GM12878 (cell line): ENCODE data around the gene RNF220. TPM values are rescaled to one million over a fixed set of nuclear protein-coding genes. Genes with fewer than 3 reads are reported as not detected.

Source experiments
- ATAC-seq: fragments of 200-7000 bp; cut with Tn5 transposase; 3 replicates; pipeline ENCODE4 v1.9.1; 2020; ENCODE audit warnings: mild to moderate bottlenecking, moderate library complexity
- BruUV-seq: library from RNA; stranded (reverse); fragments of 400-500 nt; replicated peaks from 2 replicates; lab custom pipeline; 2021; lab: Mats Ljungman, UMichigan
- CTCF ChIA-PET: fragments of 300-600 bp; sonication (Branson Sonifier 250); formaldehyde crosslinking; extraction: SDS; loops from one replicate; lab custom pipeline; 2021; ENCODE audit warnings: inconsistent platforms; lab: Yijun Ruan, JAX
- POLR2A ChIA-PET: fragments of 350-600 bp; formaldehyde crosslinking; extraction: SDS; loops from one replicate; lab custom pipeline; 2021; ENCODE audit warnings: inconsistent platforms; lab: Charles Lee
- RAD21 ChIA-PET: fragments of 300-600 bp; sonication (Branson Sonifier 250); formaldehyde crosslinking; loops from one replicate; lab custom pipeline; 2023; ENCODE audit warnings: antibody characterized with exemption; ENCODE audit not compliant: unreplicated experiment; lab: Charles Lee
- SMC1A ChIA-PET: fragments of 300-600 bp; sonication (Branson Sonifier 250); formaldehyde crosslinking; loops from one replicate; lab custom pipeline; 2023; ENCODE audit not compliant: unreplicated experiment, uncharacterized antibody; lab: Charles Lee
- DNase-seq: peaks from one replicate; pipeline ENCODE4 v3.0.0-alpha.2; 2011; ENCODE audit warnings: low read depth, low spot score
- FAIRE-seq: peaks from 3 replicates; lab custom pipeline; 2011; peaks lifted over from hg19 to GRCh38; lab: Jason Lieb, UNC
- H2AFZ ChIP-seq: 2 replicates; pipeline ENCODE4 v1.6.0; 2011; ENCODE audit warnings: low read depth, low read length, control low read depth; ENCODE audit not compliant: control insufficient read depth
- H3K27ac ChIP-seq: 2 replicates; pipeline ENCODE4 v1.5.1; 2011; ENCODE audit warnings: control low read depth; ENCODE audit not compliant: control insufficient read depth, insufficient read depth
- H3K27me3 ChIP-seq, 2 experiments: replicated peaks in 1 of 2; 2 replicates each; pipeline versions ENCODE4 v1.6.0 to v1.6.1; 2011; ENCODE audit warnings: low read length in 1 of 2; ENCODE audit not compliant: control insufficient read depth in 2 of 2, insufficient read depth in 2 of 2
- H3K36me3 ChIP-seq, 2 experiments: 2 replicates each; pipeline ENCODE4 v1.5.1; 2011; ENCODE audit warnings: low read length in 1 of 2; ENCODE audit not compliant: control insufficient read depth in 2 of 2, insufficient read depth in 2 of 2
- H3K4me1 ChIP-seq: 2 replicates; pipeline ENCODE4 v1.6.1; 2011; ENCODE audit warnings: mild to moderate bottlenecking, low read length, moderate library complexity, mixed read lengths; ENCODE audit not compliant: control insufficient read depth, insufficient read depth
- H3K4me2 ChIP-seq: 2 replicates; pipeline ENCODE4 v1.6.0; 2011; ENCODE audit warnings: control low read depth; ENCODE audit not compliant: control insufficient read depth, insufficient read depth
- H3K4me3 ChIP-seq: fragments of 200-600 bp; sonication (generic); 2 replicates; pipeline ENCODE4 v1.5.1; 2016
- H3K79me2 ChIP-seq: 2 replicates; pipeline ENCODE4 v1.6.0; 2011; ENCODE audit warnings: low read length; ENCODE audit not compliant: control insufficient read depth, insufficient read depth
- H3K9ac ChIP-seq: 2 replicates; pipeline ENCODE4 v1.8.0; 2011; ENCODE audit warnings: low read length, control low read depth, mixed read lengths; ENCODE audit not compliant: control insufficient read depth, insufficient read depth
- H3K9me3 ChIP-seq: replicated peaks from 3 replicates; pipeline ENCODE4 v1.5.1; 2011; ENCODE audit warnings: mild to moderate bottlenecking, low read length; ENCODE audit not compliant: control insufficient read depth, insufficient read depth
- H4K20me1 ChIP-seq: 2 replicates; pipeline ENCODE4 v1.6.0; 2011; ENCODE audit not compliant: control insufficient read depth, insufficient read depth
- CBX5 ChIP-seq: sonication (generic); IDR thresholded peaks from 2 replicates; pipeline ENCODE4 v1.6.1; 2016; ENCODE audit warnings: low read depth, moderate library complexity, mild to moderate bottlenecking, inconsistent platforms
- GABPA ChIP-seq: IDR thresholded peaks from 2 replicates; pipeline ENCODE4 v1.6.1; 2014; ENCODE audit warnings: antibody characterized with exemption, low read depth, mild to moderate bottlenecking, inconsistent platforms
- LARP7 ChIP-seq: fragments of 450-650 bp; IDR thresholded peaks from 2 replicates; pipeline ENCODE4 v1.6.1; 2017; ENCODE audit warnings: mild to moderate bottlenecking
- MTA2 ChIP-seq: fragments of 450-650 bp; IDR thresholded peaks from 2 replicates; pipeline ENCODE4 v1.6.1; 2016; ENCODE audit warnings: low read depth, mild to moderate bottlenecking, moderate library complexity
- NR2C1 ChIP-seq: fragments of 450-650 bp; IDR thresholded peaks from 2 replicates; pipeline ENCODE4 v1.6.1; 2017; ENCODE audit warnings: antibody characterized with exemption, mild to moderate bottlenecking, moderate library complexity
- PAX8 ChIP-seq: fragments of 450-650 bp; IDR thresholded peaks from 2 replicates; pipeline ENCODE4 v1.6.1; 2017; ENCODE audit warnings: mild to moderate bottlenecking, moderate library complexity
- PBX3 ChIP-seq: IDR thresholded peaks from 2 replicates; pipeline ENCODE4 v1.6.1; 2011; ENCODE audit warnings: mild to moderate bottlenecking, low read depth, low read length, moderate library complexity; ENCODE audit not compliant: insufficient replicate concordance
- POLR2A ChIP-seq: IDR thresholded peaks from 2 replicates; pipeline ENCODE4 v1.6.1; 2011; ENCODE audit warnings: low read depth, mild to moderate bottlenecking, low read length
- POU2F2 ChIP-seq: IDR thresholded peaks from 3 replicates; pipeline ENCODE4 v1.6.1; 2011; ENCODE audit warnings: low read depth, mild to moderate bottlenecking, low read length, borderline replicate concordance
- SKIL ChIP-seq: fragments of 450-650 bp; IDR thresholded peaks from 2 replicates; pipeline ENCODE4 v1.6.1; 2017; ENCODE audit warnings: mild to moderate bottlenecking, low read depth, inconsistent platforms; ENCODE audit not compliant: poor library complexity, severe bottlenecking
- SMC3 ChIP-seq: IDR thresholded peaks from 2 replicates; pipeline ENCODE4 v1.6.1; 2011; ENCODE audit warnings: low read length, improper control_type of control experiment, borderline replicate concordance
- SPI1 ChIP-seq: IDR thresholded peaks from 2 replicates; pipeline ENCODE4 v1.6.1; 2011; ENCODE audit warnings: low read depth, mild to moderate bottlenecking, low read length, moderate library complexity, borderline replicate concordance; ENCODE audit not compliant: insufficient read depth
- SUZ12 ChIP-seq: fragments of 200-600 bp; sonication (generic); IDR thresholded peaks from one replicate; pipeline ENCODE4 v1.6.1; 2018; ENCODE audit warnings: antibody characterized with exemption, mild to moderate bottlenecking; ENCODE audit not compliant: unreplicated experiment
- TCF7 ChIP-seq: IDR thresholded peaks from 2 replicates; pipeline ENCODE4 v1.6.1; 2014; ENCODE audit warnings: antibody characterized with exemption, borderline replicate concordance
- USF1 ChIP-seq: IDR thresholded peaks from 2 replicates; pipeline ENCODE4 v1.6.1; 2011; ENCODE audit warnings: borderline replicate concordance, low read depth, mild to moderate bottlenecking, moderate library complexity, mixed read lengths, low read length; ENCODE audit not compliant: insufficient read depth; ENCODE audit errors: extremely low read length
- ZBED1 ChIP-seq: IDR thresholded peaks from 2 replicates; pipeline ENCODE4 v1.6.1; 2016; ENCODE audit warnings: borderline replicate concordance
- WGBS: methylation state at CpG from one replicate; pipeline ENCODE4 v1.1.6; 2016; ENCODE audit warnings: low lambda C conversion rate; ENCODE audit not compliant: insufficient replicate concordance, insufficient coverage; ENCODE audit errors: missing lambda C conversion rate; 5-methylcytosine and 5-hydroxymethylcytosine counted together
- in situ Hi-C: fragments of 300-500 bp; cut with MboI; formaldehyde crosslinking; loops from 9 replicates; pipeline ENCODE4 v1.14.3; 2018; ENCODE audit warnings: mixed read lengths
- intact Hi-C: fragments of 100-400 bp; cut with micrococcal nuclease; formaldehyde crosslinking; loops from one replicate; pipeline ENCODE4 v1.14.2; 2022; ENCODE audit not compliant: unreplicated experiment
- polyA plus RNA-seq, 11 experiments: library from polyadenylated mRNA; depleted of rRNA in 4 of 11; unstranded in 6 of 11; stranded (reverse) in 5 of 11; fragments of >200 nt; fragmentation: Nextera tagmentation in 4 of 11; fragmentation: Illumina TruSeq in 1 of 11; extraction: Ambion mirVana in 4 of 11; extraction: Trizol in 1 of 11; gene quantifications; 1 replicate in 1 of 11; 2 replicates in 10 of 11; pipeline versions ENCODE4 v1.2.1 to v1.2.3, GENCODE V29; 2011 to 2016; ENCODE audit warnings: inconsistent platforms in 2 of 11, missing spikeins in 2 of 11, low read depth in 1 of 11
- total RNA-seq, 4 experiments: library from RNA; depleted of rRNA in 3 of 4; stranded (reverse); fragments of >200 nt in 3 of 4; fragmentation: Illumina TruSeq in 1 of 4; extraction: Trizol in 1 of 4; gene quantifications; 2 replicates each; pipeline versions ENCODE4 v1.2.1 to v1.2.3, GENCODE V29; 2013 to 2021
- TF ChIP-seq, protein P1 (sequence below): fragments of 450-650 bp; conservative IDR thresholded peaks from 2 replicates; pipeline ENCODE4 v1.6.1; 2017; ENCODE audit warnings: mild to moderate bottlenecking, moderate library complexity
- TF ChIP-seq, protein P2 (sequence below): fragments of 450-650 bp; IDR thresholded peaks from 2 replicates; pipeline ENCODE4 v1.6.1; 2017; ENCODE audit warnings: borderline replicate concordance

The RNF220 gene
- total and polyA plus RNA-seq, 10 of the 15 experiments (the other 5 are each of a cell fraction or from before 2014, with no cell fraction given), result 4.6 to 84.1 (median 53.7) TPM

- 69% methylated on average over 2 of the region's 2 CpGs for WGBS
- POLR2A ChIA-PET, result no interaction called here
- no peak for FAIRE-seq
- no peaks in the 10 kb centered on the region for H3K4me1 ChIP-seq
- RAD21 ChIA-PET, result no interaction called here
- CTCF ChIA-PET, result interaction anchor here (0.6 to 2.6 kb wide), 6 partner anchors 9 to 581 kb away, joined by 3 to 12 read pairs (median 4); no protein-coding TSS in a partner anchor
- in situ Hi-C loops (no loop called here), intact Hi-C loops (no loop called here)
- no peak overlapping the region for H3K4me3 ChIP-seq
- no peaks in the 10 kb centered on the region; the same call in 1 of the 2 replicates for H4K20me1 ChIP-seq
- BruUV-seq, result no TSS peak
- no peaks in the 10 kb centered on the region for H3K9me3 ChIP-seq
- no peak overlapping the region for H3K27ac ChIP-seq
- no peak overlapping the region for H2AFZ ChIP-seq
- SMC1A ChIA-PET, result interaction anchor here (0.9 to 2.5 kb wide), 4 partner anchors 8 to 53 kb away, joined by 3 to 6 read pairs (median 4); no protein-coding TSS in a partner anchor
- no peak overlapping the region for H3K9ac ChIP-seq
- no peak for DNase-seq
- peaks cover 23 to 38% of the 10 kb centered on the region in 2 experiments for H3K36me3 ChIP-seq
- H3K4me2 ChIP-seq, result no peak overlapping the region
- H3K79me2 ChIP-seq, result no peaks in the 10 kb centered on the region
- no peaks in the 10 kb centered on the region for H3K27me3 ChIP-seq
- ATAC-seq, result no peak
- TF ChIP-seq SMC3, result no peak
- TF ChIP-seq, protein P1, sequence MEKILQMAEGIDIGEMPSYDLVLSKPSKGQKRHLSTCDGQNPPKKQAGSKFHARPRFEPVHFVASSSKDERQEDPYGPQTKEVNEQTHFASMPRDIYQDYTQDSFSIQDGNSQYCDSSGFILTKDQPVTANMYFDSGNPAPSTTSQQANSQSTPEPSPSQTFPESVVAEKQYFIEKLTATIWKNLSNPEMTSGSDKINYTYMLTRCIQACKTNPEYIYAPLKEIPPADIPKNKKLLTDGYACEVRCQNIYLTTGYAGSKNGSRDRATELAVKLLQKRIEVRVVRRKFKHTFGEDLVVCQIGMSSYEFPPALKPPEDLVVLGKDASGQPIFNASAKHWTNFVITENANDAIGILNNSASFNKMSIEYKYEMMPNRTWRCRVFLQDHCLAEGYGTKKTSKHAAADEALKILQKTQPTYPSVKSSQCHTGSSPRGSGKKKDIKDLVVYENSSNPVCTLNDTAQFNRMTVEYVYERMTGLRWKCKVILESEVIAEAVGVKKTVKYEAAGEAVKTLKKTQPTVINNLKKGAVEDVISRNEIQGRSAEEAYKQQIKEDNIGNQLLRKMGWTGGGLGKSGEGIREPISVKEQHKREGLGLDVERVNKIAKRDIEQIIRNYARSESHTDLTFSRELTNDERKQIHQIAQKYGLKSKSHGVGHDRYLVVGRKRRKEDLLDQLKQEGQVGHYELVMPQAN, result no peak
- TF ChIP-seq SKIL, result no peak
- no peak for TF ChIP-seq PAX8
- TF ChIP-seq ZBED1, result no peak
- TF ChIP-seq USF1, result no peak
- TF ChIP-seq, protein P2, sequence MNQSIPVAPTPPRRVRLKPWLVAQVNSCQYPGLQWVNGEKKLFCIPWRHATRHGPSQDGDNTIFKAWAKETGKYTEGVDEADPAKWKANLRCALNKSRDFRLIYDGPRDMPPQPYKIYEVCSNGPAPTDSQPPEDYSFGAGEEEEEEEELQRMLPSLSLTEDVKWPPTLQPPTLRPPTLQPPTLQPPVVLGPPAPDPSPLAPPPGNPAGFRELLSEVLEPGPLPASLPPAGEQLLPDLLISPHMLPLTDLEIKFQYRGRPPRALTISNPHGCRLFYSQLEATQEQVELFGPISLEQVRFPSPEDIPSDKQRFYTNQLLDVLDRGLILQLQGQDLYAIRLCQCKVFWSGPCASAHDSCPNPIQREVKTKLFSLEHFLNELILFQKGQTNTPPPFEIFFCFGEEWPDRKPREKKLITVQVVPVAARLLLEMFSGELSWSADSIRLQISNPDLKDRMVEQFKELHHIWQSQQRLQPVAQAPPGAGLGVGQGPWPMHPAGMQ, result no peak
- TF ChIP-seq POU2F2, result no peak
- no peak for TF ChIP-seq GABPA
- no peak for TF ChIP-seq NR2C1
- TF ChIP-seq TCF7, result no peak
- no peak for TF ChIP-seq CBX5
- no peak for TF ChIP-seq POLR2A
- TF ChIP-seq MTA2, result no peak
- TF ChIP-seq LARP7, result no peak
- no peak for TF ChIP-seq PBX3
- no peak for TF ChIP-seq SUZ12
- TF ChIP-seq SPI1, result no peak
Measured at GRCh38 chr1:44647896-44648295, 242.8 kb downstream of the RNF220 start.
